ENCODE results near the gene SCAMP4. TPM values are rescaled to one million over a fixed set of nuclear protein-coding genes. Genes with fewer than 3 reads are reported as not detected.

The SCAMP4 gene
- total RNA-seq, 1 donor from 2014 or later, result 53.5 TPM

- intact Hi-C loops (cut with DNase I), result no loop called here
- DNase-seq (ENCODE audit: low spot score), result no peak
- no peak for ATAC-seq
These were observed 2.6 kb downstream of the SCAMP4 start for GRCh38 chr19:1907563-1908363.

- intact Hi-C loops (cut with DNase I), result no loop called here
- no peak for DNase-seq (ENCODE audit: low spot score)
- ATAC-seq, result no peak
These were observed 3.1 kb downstream of the SCAMP4 start for GRCh38 chr19:1908364-1908678.

- ATAC-seq (no peak), DNase-seq (ENCODE audit: low spot score) (no peak)
- intact Hi-C loops (cut with DNase I), result no loop called here
These were observed 4.5 kb downstream of the SCAMP4 start for GRCh38 chr19:1909761-1910080.

- no peak for DNase-seq (ENCODE audit: low spot score)
- ATAC-seq, result no peak
- intact Hi-C loops (cut with DNase I), result no loop called here
These were observed 5.0 kb downstream of the SCAMP4 start for GRCh38 chr19:1910177-1910576.

- ATAC-seq, result no peak
- no peak for DNase-seq (ENCODE audit: low spot score)
- intact Hi-C loops (cut with DNase I), result no loop called here
These were observed 5.9 kb downstream of the SCAMP4 start for GRCh38 chr19:1911098-1911497.

- ATAC-seq, result no peak
- intact Hi-C loops (cut with DNase I), result no loop called here
- no peak for DNase-seq (ENCODE audit: low spot score)
These were observed 6.8 kb downstream of the SCAMP4 start for GRCh38 chr19:1911995-1912394.

- intact Hi-C loops (cut with DNase I), result no loop called here
These were observed 7.7 kb downstream of the SCAMP4 start for GRCh38 chr19:1912760-1913505.

GRCh38 chr19:1913781-1914577 is 8.8 kb downstream of the SCAMP4 start:
- intact Hi-C loops (cut with DNase I), result no loop called here
- DNase-seq (ENCODE audit: low spot score) (no peak), ATAC-seq (no peak)

More at GRCh38 chr19:1912760-1913505, 7.7 kb downstream of the SCAMP4 start:
- DNase-seq (ENCODE audit: low spot score), result no peak
- no peak for ATAC-seq

GRCh38 chr19:1914826-1915341 is 9.7 kb downstream of the SCAMP4 start:
- DNase-seq (ENCODE audit: low spot score), result no peak
- no peak for ATAC-seq
- intact Hi-C loops (cut with DNase I), result no loop called here

GRCh38 chr19:1917146-1917545 is 11.9 kb downstream of the SCAMP4 start:
- DNase-seq (ENCODE audit: low spot score), result no peak
- ATAC-seq, result no peak
- intact Hi-C loops (cut with DNase I), result no loop called here

- DNase-seq (ENCODE audit: low spot score) (no peak), ATAC-seq (no peak)
- intact Hi-C loops (cut with DNase I), result loop anchor here (2.0 kb wide), 1 partner anchor 17 kb away; no protein-coding TSS in a partner anchor
These were observed 12.7 kb downstream of the SCAMP4 start for GRCh38 chr19:1917926-1918325.

GRCh38 chr19:1918975-1919374 is 13.8 kb downstream of the SCAMP4 start:
- intact Hi-C loops (cut with DNase I), result loop anchor here (2.0 kb wide), 1 partner anchor 16 kb away; no protein-coding TSS in a partner anchor
- ATAC-seq (no peak), DNase-seq (ENCODE audit: low spot score) (no peak)

GRCh38 chr19:1920644-1921043 is 15.4 kb downstream of the SCAMP4 start:
- no peak for ATAC-seq
- intact Hi-C loops (cut with DNase I), result no loop called here
- DNase-seq (ENCODE audit: low spot score), result no peak

- DNase-seq (ENCODE audit: low spot score) (no peak), ATAC-seq (no peak)
- intact Hi-C loops (cut with DNase I), result no loop called here
These were observed 16.1 kb downstream of the SCAMP4 start for GRCh38 chr19:1921326-1921725.

- intact Hi-C loops (cut with DNase I), result no loop called here
- ATAC-seq, result no peak
- DNase-seq (ENCODE audit: low spot score), result no peak
These were observed 16.6 kb downstream of the SCAMP4 start for GRCh38 chr19:1921825-1922224.

GRCh38 chr19:1922803-1923202 is 17.6 kb downstream of the SCAMP4 start:
- DNase-seq (ENCODE audit: low spot score), result no peak
- intact Hi-C loops (cut with DNase I), result no loop called here
- no peak for ATAC-seq

GRCh38 chr19:1923319-1923718 is 18.1 kb downstream of the SCAMP4 start:
- no peak for DNase-seq (ENCODE audit: low spot score)
- intact Hi-C loops (cut with DNase I), result no loop called here

GRCh38 chr19:1924320-1924961 is 19.2 kb downstream of the SCAMP4 start:
- DNase-seq (ENCODE audit: low spot score), result no peak
- no peak for ATAC-seq
- intact Hi-C loops (cut with DNase I), result no loop called here

More at GRCh38 chr19:1923319-1923718, 18.1 kb downstream of the SCAMP4 start:
- ATAC-seq, result peak; percentile 46

- ATAC-seq (no peak), DNase-seq (ENCODE audit: low spot score) (no peak)
- intact Hi-C loops (cut with DNase I), result no loop called here
These were observed 20.3 kb downstream of the SCAMP4 start for GRCh38 chr19:1925544-1925943.
